HepG2 (cell line): ENCODE measurements around the gene UNC13D. TPM values are rescaled to one million over a fixed set of nuclear protein-coding genes. Genes with fewer than 3 reads are reported as not detected.

Source experiments
- AGO1 ChIP-seq: fragments of 200-400 bp; formaldehyde crosslinking; IDR thresholded peaks from 2 replicates; pipeline ENCODE4 v1.6.1; 2017; ENCODE audit warnings: mild to moderate bottlenecking, low read depth, low read length, moderate library complexity; ENCODE audit not compliant: poor library complexity, severe bottlenecking
- EED ChIP-seq: sonication (generic); formaldehyde crosslinking; IDR thresholded peaks from 2 replicates; pipeline ENCODE4 v1.5.0; 2020; ENCODE audit warnings: mild to moderate bottlenecking, missing genetic modification reagents
- HNRNPL ChIP-seq: fragments of 200-400 bp; formaldehyde crosslinking; IDR thresholded peaks from 2 replicates; pipeline ENCODE4 v1.6.1; 2017; ENCODE audit warnings: mild to moderate bottlenecking, low read depth, low read length
- NFIB ChIP-seq: sonication (generic); formaldehyde crosslinking; IDR thresholded peaks from 2 replicates; pipeline ENCODE4 v1.9.0; 2021; ENCODE audit warnings: missing genetic modification reagents, mild to moderate bottlenecking, borderline replicate concordance
- PAF1 ChIP-seq: IDR thresholded peaks from 2 replicates; pipeline ENCODE4 v1.6.1; 2016; ENCODE audit warnings: missing genetic modification reagents, missing compliant biosample characterization
- SIN3A ChIP-seq: IDR thresholded peaks from 2 replicates; pipeline ENCODE4 v1.6.1; 2011; ENCODE audit warnings: low read depth, mild to moderate bottlenecking, control low read depth, low read length, borderline replicate concordance
- SMARCE1 ChIP-seq: fragments of 450-650 bp; IDR thresholded peaks from 2 replicates; pipeline ENCODE4 v1.6.1; 2017; ENCODE audit warnings: borderline replicate concordance
- TBL1XR1 ChIP-seq: fragments of 150-350 bp; IDR thresholded peaks from 2 replicates; pipeline ENCODE4 v1.6.1; 2014; ENCODE audit warnings: borderline replicate concordance, low read length; ENCODE audit not compliant: partially characterized antibody
- TBX3 ChIP-seq: fragments of 450-650 bp; IDR thresholded peaks from 2 replicates; pipeline ENCODE4 v1.6.1; 2017; ENCODE audit warnings: antibody characterized with exemption, mild to moderate bottlenecking, inconsistent platforms, borderline replicate concordance
- TRIM24 ChIP-seq: sonication (generic); formaldehyde crosslinking; IDR thresholded peaks from 2 replicates; pipeline ENCODE4 v1.8.0; 2022; ENCODE audit warnings: mild to moderate bottlenecking, missing genetic modification reagents
- YEATS2 ChIP-seq: sonication (generic); formaldehyde crosslinking; IDR thresholded peaks from 2 replicates; pipeline ENCODE4 v1.4.0; 2020; ENCODE audit warnings: missing genetic modification reagents, borderline replicate concordance
- ZNF292 ChIP-seq: sonication (generic); formaldehyde crosslinking; IDR thresholded peaks from 2 replicates; pipeline ENCODE4 v1.8.1; 2022; ENCODE audit warnings: mild to moderate bottlenecking, low read depth, missing genetic modification reagents, borderline replicate concordance
- ZNF546 ChIP-seq: sonication (generic); formaldehyde crosslinking; conservative IDR thresholded peaks from 2 replicates; pipeline ENCODE4 v1.8.1; 2023; ENCODE audit warnings: mild to moderate bottlenecking, missing genetic modification reagents
- polyA plus RNA-seq, 8 experiments: library from polyadenylated mRNA; depleted of rRNA in 3 of 8; stranded (reverse) in 7 of 8; unstranded in 1 of 8; fragments of >200 nt; fragmentation: Illumina TruSeq in 4 of 8; extraction: Trizol in 4 of 8; gene quantifications; 2 replicates each; pipeline versions ENCODE4 v1.2.1 to v1.2.3, GENCODE V29; 2011 to 2016; ENCODE audit warnings: low read depth in 4 of 8, missing spikeins in 1 of 8, mixed read lengths in 1 of 8; ENCODE audit not compliant: insufficient read depth in 1 of 8
- total RNA-seq, 5 experiments: library from RNA; depleted of rRNA; stranded (reverse); fragments of >200 nt; fragmentation: Illumina TruSeq; extraction: Trizol; gene quantifications; 2 replicates each; pipeline ENCODE4 v1.2.3, GENCODE V29; 2016; ENCODE audit warnings: low read depth in 1 of 5
- TF ChIP-seq, protein P1 (sequence below): sonication (generic); formaldehyde crosslinking; IDR thresholded peaks from 2 replicates; pipeline ENCODE4 v1.9.0; 2021; ENCODE audit warnings: missing genetic modification reagents, borderline replicate concordance
- TF ChIP-seq, protein P2 (sequence below): IDR thresholded peaks from 2 replicates; pipeline ENCODE4 v1.6.1; 2016; ENCODE audit warnings: missing biosample characterization, missing genetic modification reagents, low read depth
- TF ChIP-seq, protein P3 (sequence below): sonication (generic); formaldehyde crosslinking; IDR thresholded peaks from 2 replicates; pipeline ENCODE4 v1.8.0; 2022; ENCODE audit warnings: missing genetic modification reagents, low read depth, mild to moderate bottlenecking, borderline replicate concordance
- TF ChIP-seq, protein P4 (sequence below): sonication (generic); formaldehyde crosslinking; IDR thresholded peaks from 2 replicates; pipeline ENCODE4 v1.5.1; 2020; ENCODE audit warnings: missing genetic modification reagents, mild to moderate bottlenecking, borderline replicate concordance
- TF ChIP-seq, protein P5 (sequence below): sonication (generic); formaldehyde crosslinking; IDR thresholded peaks from 2 replicates; pipeline ENCODE4 v1.8.0; 2022; ENCODE audit warnings: missing genetic modification reagents, mild to moderate bottlenecking, inconsistent platforms, borderline replicate concordance

The UNC13D gene
- total and polyA plus RNA-seq, 2 of the 13 experiments (the other 11 are each of a cell fraction or from before 2014, with no cell fraction given) = 29.7 to 42.7 TPM

DNA sequence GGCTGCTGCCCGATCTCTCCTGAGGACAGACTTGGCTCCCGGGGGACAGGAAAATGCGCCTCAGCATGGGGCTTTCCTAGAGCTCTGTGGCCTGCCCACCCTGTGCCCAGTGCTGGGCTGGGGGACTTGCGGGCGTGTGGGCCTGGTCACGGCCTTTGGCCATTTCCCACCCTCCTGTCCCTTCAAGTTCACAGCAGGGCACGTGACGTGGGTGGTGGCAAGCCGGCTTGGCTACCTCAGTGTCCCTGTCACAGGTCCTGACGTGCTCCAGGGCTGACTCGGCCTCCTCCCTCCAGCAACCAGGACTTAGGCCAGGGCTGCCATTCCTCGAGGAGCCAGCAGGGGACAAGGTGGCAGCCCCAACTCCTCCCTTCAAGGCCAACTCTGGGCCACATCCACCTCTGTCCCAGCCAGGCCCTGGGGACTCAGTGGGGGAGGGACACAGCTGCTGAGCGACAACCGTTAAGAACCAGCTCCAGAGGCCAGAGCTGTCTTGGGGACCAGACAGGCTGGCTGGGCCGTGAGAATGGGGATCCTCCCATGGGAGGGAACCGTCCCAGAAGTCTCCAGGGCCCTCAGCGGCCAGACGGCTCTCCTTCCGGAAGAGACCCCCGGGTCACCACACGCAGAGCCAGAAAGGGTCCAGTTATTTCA lies 981 bp upstream of the UNC13D start (continued):
- TF ChIP-seq ZNF546 (CRISPR knock-in tag) (no peak; the same call in 1 of the 2 replicates), SIN3A (no peak; the same call in 1 of the 2 replicates), NFIB (no peak), PAF1 (peak; percentile 89), TRIM24 (CRISPR knock-in tag) (no peak), SMARCE1 (no peak), TBL1XR1 (no peak), YEATS2 (peak; percentile 71), ZNF292 (CRISPR knock-in tag) (peak; percentile 76; the same call in 1 of the 2 replicates), AGO1 (peak; percentile 67), TBX3 (peak; percentile 59; the same call in 1 of the 2 replicates), EED (CRISPR knock-in tag) (no peak; the same call in 1 of the 2 replicates), HNRNPL (peak; percentile 94)
- TF ChIP-seq, protein P1, sequence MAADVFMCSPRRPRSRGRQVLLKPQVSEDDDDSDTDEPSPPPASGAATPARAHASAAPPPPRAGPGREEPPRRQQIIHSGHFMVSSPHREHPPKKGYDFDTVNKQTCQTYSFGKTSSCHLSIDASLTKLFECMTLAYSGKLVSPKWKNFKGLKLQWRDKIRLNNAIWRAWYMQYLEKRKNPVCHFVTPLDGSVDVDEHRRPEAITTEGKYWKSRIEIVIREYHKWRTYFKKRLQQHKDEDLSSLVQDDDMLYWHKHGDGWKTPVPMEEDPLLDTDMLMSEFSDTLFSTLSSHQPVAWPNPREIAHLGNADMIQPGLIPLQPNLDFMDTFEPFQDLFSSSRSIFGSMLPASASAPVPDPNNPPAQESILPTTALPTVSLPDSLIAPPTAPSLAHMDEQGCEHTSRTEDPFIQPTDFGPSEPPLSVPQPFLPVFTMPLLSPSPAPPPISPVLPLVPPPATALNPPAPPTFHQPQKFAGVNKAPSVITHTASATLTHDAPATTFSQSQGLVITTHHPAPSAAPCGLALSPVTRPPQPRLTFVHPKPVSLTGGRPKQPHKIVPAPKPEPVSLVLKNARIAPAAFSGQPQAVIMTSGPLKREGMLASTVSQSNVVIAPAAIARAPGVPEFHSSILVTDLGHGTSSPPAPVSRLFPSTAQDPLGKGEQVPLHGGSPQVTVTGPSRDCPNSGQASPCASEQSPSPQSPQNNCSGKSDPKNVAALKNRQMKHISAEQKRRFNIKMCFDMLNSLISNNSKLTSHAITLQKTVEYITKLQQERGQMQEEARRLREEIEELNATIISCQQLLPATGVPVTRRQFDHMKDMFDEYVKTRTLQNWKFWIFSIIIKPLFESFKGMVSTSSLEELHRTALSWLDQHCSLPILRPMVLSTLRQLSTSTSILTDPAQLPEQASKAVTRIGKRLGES (CRISPR knock-in tag) = no peak
- TF ChIP-seq, protein P2, sequence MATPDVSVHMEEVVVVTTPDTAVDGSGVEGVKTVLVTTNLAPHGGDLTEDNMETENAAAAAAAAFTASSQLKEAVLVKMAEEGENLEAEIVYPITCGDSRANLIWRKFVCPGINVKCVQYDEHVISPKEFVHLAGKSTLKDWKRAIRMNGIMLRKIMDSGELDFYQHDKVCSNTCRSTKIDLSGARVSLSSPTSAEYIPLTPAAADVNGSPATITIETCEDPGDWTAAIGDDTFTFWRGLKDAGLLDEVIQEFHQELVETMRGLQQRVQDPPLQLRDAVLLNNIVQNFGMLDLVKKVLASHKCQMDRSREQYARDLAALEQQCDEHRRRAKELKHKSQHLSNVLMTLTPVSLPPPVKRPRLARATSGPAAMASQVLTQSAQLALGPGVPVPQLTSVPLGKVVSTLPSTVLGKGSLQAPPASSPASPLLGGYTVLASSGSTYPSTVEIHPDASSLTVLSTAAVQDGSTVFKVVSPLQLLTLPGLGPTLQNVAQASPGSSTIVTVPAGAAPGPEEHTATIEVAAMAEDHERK (CRISPR knock-in tag) = no peak
- TF ChIP-seq, protein P3, sequence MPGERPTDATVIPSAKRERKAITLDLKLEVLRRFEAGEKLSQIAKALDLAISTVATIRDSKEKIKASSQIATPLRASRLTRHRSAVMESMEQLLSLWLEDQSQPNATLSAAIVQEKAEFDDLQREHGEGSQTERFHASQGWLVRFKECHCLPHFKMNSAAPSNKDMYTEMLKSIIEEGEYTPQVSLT (CRISPR knock-in tag) = no peak
- TF ChIP-seq, protein P4, sequence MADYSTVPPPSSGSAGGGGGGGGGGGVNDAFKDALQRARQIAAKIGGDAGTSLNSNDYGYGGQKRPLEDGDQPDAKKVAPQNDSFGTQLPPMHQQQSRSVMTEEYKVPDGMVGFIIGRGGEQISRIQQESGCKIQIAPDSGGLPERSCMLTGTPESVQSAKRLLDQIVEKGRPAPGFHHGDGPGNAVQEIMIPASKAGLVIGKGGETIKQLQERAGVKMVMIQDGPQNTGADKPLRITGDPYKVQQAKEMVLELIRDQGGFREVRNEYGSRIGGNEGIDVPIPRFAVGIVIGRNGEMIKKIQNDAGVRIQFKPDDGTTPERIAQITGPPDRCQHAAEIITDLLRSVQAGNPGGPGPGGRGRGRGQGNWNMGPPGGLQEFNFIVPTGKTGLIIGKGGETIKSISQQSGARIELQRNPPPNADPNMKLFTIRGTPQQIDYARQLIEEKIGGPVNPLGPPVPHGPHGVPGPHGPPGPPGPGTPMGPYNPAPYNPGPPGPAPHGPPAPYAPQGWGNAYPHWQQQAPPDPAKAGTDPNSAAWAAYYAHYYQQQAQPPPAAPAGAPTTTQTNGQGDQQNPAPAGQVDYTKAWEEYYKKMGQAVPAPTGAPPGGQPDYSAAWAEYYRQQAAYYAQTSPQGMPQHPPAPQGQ = no peak
- TF ChIP-seq, protein P5, sequence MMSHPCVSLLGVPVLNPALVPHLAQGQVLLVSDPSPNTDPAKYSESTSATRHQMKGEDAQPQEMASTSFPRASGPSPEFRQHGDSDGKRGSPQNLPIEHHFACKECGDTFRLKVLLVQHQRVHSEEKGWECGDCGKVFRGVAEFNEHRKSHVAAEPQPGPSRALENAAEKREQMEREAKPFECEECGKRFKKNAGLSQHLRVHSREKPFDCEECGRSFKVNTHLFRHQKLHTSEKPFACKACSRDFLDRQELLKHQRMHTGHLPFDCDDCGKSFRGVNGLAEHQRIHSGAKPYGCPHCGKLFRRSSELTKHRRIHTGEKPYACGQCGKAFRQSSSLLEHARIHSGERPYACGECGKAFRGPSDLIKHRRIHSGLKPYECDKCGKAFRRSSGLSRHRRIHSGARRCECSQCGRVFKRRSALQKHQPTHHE (CRISPR knock-in tag) = no peak
